T-helper 2 cell treated with Interferon-gamma antibody and Interleukin-4, amounts not matched to agents 5 μg/mL and 100 μg/mL, for 36 hours (primary cell): ENCODE data around the gene SPTLC3.

Source experiments
- DNase-seq: peaks from one replicate; pipeline ENCODE4 v3.0.0; 2021; ENCODE audit warnings: low spot score
- H3K27ac Mint-ChIP-seq: one replicate; pipeline ENCODE4 v1.8.0; 2021; ENCODE audit warnings: mild to moderate bottlenecking, mixed read lengths
- H3K27me3 Mint-ChIP-seq: one replicate; pipeline ENCODE4 v1.8.0; 2021; ENCODE audit warnings: low read depth, mixed read lengths
- H3K36me3 Mint-ChIP-seq: one replicate; pipeline ENCODE4 v1.8.0; 2021; ENCODE audit warnings: low read depth, mixed read lengths
- H3K4me1 Mint-ChIP-seq: one replicate; pipeline ENCODE4 v1.8.0; 2021; ENCODE audit warnings: low read depth, mixed read lengths
- H3K4me3 Mint-ChIP-seq: one replicate; pipeline ENCODE4 v1.8.0; 2022; ENCODE audit warnings: mild to moderate bottlenecking, moderate library complexity, mixed read lengths
- H3K9me3 Mint-ChIP-seq: one replicate; pipeline ENCODE4 v1.8.0; 2021; ENCODE audit warnings: mixed read lengths

The SPTLC3 gene

DNA sequence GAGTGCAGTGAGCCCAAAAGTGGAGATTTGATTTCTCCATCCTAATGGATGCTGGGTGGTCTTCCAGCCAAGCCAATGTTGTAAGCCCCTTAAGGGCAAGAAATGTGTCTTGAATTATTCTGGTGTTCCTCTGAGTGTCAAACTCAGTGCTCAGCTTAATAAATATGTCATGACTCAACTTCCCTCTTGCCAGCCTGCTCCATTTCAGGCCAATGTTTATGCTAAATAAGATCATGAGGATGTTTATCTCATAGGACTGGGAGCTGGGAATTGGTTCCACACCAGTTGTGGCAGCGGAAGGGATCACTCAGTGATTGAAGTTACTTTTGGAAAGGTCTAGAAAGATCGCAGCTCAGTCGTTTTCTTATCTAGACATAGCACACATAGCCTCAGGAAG, 121.9 kb downstream of the SPTLC3 start:
- DNase-seq, result no peak
- Mint-ChIP-seq H3K27me3 (no peaks in the 10 kb centered on the region), H3K9me3 (no peaks in the 10 kb centered on the region), H3K4me3 (no peak overlapping the region), H3K27ac (no peak overlapping the region), H3K4me1 (no peaks in the 10 kb centered on the region), H3K36me3 (no peaks in the 10 kb centered on the region)

DNA sequence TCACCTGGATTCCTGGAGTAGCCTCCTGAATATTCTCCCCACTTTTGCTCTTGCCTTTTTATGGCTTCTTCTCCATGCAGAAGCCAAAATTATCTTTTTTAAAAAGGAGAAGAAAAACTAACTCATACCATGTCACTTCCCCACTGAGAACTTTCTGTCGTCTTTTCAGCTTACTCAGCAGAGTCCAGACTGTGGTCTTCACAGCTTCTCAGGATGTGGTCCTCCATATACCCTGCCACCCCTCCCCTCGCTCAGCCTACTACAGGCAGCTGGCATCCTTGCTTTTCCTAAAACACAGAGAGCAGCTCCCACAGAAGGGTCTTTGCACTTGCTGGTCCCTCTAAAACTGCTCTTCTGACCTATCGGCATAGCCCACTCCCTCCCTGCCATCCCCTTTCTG, 122.9 kb downstream of the SPTLC3 start:
- no peak for DNase-seq
- H3K27ac Mint-ChIP-seq, result no peak overlapping the region
- no peak overlapping the region for H3K4me3 Mint-ChIP-seq
- H3K9me3 Mint-ChIP-seq, result no peaks in the 10 kb centered on the region
- H3K36me3 Mint-ChIP-seq, result no peaks in the 10 kb centered on the region
- H3K4me1 Mint-ChIP-seq, result no peaks in the 10 kb centered on the region
- H3K27me3 Mint-ChIP-seq, result no peaks in the 10 kb centered on the region

- no peak overlapping the region for H3K4me3 Mint-ChIP-seq
- H3K4me1 Mint-ChIP-seq, result peaks cover 7% of the 10 kb centered on the region
- no peaks in the 10 kb centered on the region for H3K27me3 Mint-ChIP-seq
- H3K27ac Mint-ChIP-seq, result no peak overlapping the region
- no peaks in the 10 kb centered on the region for H3K36me3 Mint-ChIP-seq
- no peaks in the 10 kb centered on the region for H3K9me3 Mint-ChIP-seq
- DNase-seq, result no peak
Observed at GRCh38 chr20:13139459-13140150, 130.8 kb downstream of the SPTLC3 start.

- Mint-ChIP-seq H3K4me3 (no peak overlapping the region), H3K4me1 (peaks cover 7% of the 10 kb centered on the region), H3K27ac (no peak overlapping the region), H3K27me3 (peaks cover 2% of the 10 kb centered on the region), H3K9me3 (no peaks in the 10 kb centered on the region), H3K36me3 (no peaks in the 10 kb centered on the region)
- no peak for DNase-seq
Observed at GRCh38 chr20:13140201-13140600, 131.4 kb downstream of the SPTLC3 start.

GRCh38 chr20:13140775-13141174, 132.0 kb downstream of the SPTLC3 start:
- no peaks in the 10 kb centered on the region for H3K36me3 Mint-ChIP-seq
- no peaks in the 10 kb centered on the region for H3K9me3 Mint-ChIP-seq
- DNase-seq, result no peak
- no peak overlapping the region for H3K4me3 Mint-ChIP-seq
- H3K27me3 Mint-ChIP-seq, result peaks cover 3% of the 10 kb centered on the region
- peaks cover 7% of the 10 kb centered on the region for H3K4me1 Mint-ChIP-seq
- H3K27ac Mint-ChIP-seq, result no peak overlapping the region

- Mint-ChIP-seq H3K9me3 (no peaks in the 10 kb centered on the region), H3K4me3 (no peak overlapping the region), H3K4me1 (peaks cover 7% of the 10 kb centered on the region), H3K27ac (no peak overlapping the region), H3K27me3 (peaks cover 3% of the 10 kb centered on the region), H3K36me3 (no peaks in the 10 kb centered on the region)
- no peak for DNase-seq
Observed at GRCh38 chr20:13141546-13141945, 132.8 kb downstream of the SPTLC3 start.

- Mint-ChIP-seq H3K27ac (no peak overlapping the region), H3K4me1 (peaks cover 7% of the 10 kb centered on the region), H3K27me3 (peaks cover 3% of the 10 kb centered on the region), H3K4me3 (no peak overlapping the region), H3K36me3 (no peaks in the 10 kb centered on the region), H3K9me3 (no peaks in the 10 kb centered on the region)
- DNase-seq, result no peak
Observed at GRCh38 chr20:13142143-13142542, 133.4 kb downstream of the SPTLC3 start.

DNA sequence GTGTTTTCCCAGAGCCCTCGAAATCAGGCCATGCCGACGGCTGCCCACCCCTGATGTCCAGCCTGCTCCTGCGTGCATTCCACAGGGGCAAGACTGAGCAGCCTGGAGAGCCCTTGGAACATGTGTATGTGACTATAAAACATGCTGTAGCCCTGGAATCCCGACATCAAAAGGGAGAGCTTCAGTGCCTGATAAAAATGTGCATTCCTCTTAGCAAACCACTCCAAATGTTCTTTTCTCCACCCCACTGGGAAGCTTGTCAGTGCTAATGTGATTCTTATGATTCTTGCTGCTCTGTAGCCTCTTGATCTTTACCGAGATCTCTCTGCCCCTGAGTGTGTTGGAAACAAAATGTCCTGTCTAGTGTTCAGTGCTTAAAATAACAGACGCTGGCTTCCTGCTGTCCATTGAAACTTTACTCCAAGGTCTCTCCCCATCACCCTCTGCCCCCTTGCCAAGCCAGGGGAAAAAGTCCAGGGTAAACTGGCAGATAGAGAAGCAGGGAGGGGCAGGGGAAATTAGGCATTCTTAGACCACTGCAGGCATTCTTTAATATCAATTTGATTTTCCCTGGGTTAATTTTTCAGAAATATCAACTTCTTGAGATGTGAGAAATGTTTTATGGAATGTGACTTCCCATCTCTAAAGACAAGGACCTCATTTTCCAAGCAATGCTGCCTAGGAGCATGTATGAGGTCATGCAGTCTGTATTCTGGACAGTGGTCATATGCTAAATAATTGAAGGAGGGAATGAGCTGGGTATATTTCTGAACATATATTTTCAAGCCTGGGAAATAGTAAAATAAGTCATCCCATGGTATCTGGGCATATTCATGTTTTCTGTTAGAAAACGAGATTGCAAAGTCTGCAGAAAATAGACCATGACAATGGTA, 138.5 kb downstream of the SPTLC3 start:
- no peak for DNase-seq
- no peaks in the 10 kb centered on the region for H3K36me3 Mint-ChIP-seq
- no peak overlapping the region for H3K4me3 Mint-ChIP-seq
- H3K27ac Mint-ChIP-seq, result no peak overlapping the region
- H3K9me3 Mint-ChIP-seq, result no peaks in the 10 kb centered on the region
- H3K4me1 Mint-ChIP-seq, result no peaks in the 10 kb centered on the region
- peaks cover 6% of the 10 kb centered on the region for H3K27me3 Mint-ChIP-seq

DNA sequence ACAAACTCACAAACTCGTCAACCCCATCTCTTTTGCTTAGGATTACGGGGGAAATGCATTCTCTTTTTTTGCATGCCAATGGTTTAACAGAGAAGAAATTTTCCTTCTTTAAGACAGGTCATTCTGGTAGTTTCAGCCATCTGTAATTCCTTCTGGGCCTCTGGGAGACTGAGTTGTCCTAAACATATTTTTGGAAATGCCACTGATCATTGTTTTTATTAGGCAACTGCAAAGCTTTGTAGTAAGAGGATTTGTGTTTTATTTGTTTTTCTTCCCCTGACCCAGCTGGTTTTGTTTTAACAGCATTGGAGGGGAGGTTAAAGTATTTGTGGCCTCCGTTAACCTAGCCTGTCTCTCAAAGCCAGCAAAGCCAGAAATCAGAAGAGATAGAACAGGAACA, 139.2 kb downstream of the SPTLC3 start:
- no peaks in the 10 kb centered on the region for H3K9me3 Mint-ChIP-seq
- DNase-seq, result no peak
- no peak overlapping the region for H3K4me3 Mint-ChIP-seq
- peaks cover 6% of the 10 kb centered on the region for H3K27me3 Mint-ChIP-seq
- no peaks in the 10 kb centered on the region for H3K36me3 Mint-ChIP-seq
- no peaks in the 10 kb centered on the region for H3K4me1 Mint-ChIP-seq
- no peak overlapping the region for H3K27ac Mint-ChIP-seq

DNA sequence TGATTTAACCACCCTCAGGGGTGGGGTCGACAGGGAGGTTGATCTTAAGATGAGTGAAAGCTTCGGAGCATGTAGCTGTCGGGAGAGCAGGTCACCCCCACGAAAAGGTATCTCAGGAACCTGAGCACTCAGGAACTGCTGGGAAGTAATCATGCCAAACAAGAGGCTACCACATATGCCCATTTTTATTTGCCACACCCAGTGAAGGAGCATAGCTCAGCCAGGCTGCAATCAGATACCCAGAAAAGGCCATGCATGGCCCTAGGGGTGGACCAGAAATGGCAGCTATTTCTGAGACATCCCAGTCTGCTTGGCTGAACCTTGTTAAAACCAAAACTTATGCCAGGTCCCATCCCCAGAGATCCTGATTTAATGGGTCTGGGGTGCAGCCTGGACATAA, 139.6 kb downstream of the SPTLC3 start:
- Mint-ChIP-seq H3K36me3 (no peaks in the 10 kb centered on the region), H3K4me3 (no peak overlapping the region), H3K27me3 (peaks cover 6% of the 10 kb centered on the region), H3K4me1 (no peaks in the 10 kb centered on the region), H3K9me3 (no peaks in the 10 kb centered on the region), H3K27ac (no peak overlapping the region)
- DNase-seq, result no peak

GRCh38 chr20:13148961-13149360, 140.2 kb downstream of the SPTLC3 start:
- Mint-ChIP-seq H3K4me1 (no peaks in the 10 kb centered on the region), H3K4me3 (no peak overlapping the region), H3K27ac (no peak overlapping the region), H3K9me3 (no peaks in the 10 kb centered on the region), H3K36me3 (no peaks in the 10 kb centered on the region), H3K27me3 (peaks cover 6% of the 10 kb centered on the region)
- no peak for DNase-seq

DNA sequence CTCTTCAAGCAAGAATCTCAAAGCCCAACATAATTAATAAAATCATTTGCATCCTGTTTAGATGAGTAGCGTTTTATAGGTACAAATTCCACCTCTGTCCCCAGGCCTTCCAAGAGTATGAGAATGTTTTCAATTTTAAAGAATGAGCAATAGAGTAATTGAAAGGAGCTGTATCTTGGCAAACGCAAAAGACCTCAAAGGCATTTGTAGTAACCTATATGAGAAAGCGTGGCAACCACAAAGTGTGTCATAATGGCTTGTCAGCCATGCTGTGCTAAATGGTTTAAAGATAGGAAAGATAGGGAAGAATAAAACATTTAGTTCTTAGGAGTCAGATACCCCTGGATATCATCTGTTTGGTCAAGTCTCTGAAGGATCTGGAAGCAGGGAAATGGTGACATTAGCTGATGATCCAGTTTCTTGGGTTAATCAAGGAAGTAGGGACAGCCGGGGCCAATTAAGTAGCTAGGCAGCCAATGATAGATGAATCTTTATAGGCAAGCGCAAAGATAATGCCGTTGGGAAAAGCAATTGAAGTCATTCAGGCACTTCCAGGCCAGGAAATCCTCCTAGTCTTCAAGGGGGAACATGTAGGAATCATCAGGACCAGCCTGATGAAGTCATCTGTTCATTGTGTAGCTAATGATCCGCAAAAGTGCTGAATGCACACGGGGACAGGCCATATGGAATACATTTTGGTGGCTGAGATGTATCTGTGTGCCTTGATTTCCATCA, 140.8 kb downstream of the SPTLC3 start:
- H3K27ac Mint-ChIP-seq, result no peak overlapping the region
- DNase-seq, result no peak
- H3K4me3 Mint-ChIP-seq, result no peak overlapping the region
- H3K4me1 Mint-ChIP-seq, result no peaks in the 10 kb centered on the region
- H3K9me3 Mint-ChIP-seq, result no peaks in the 10 kb centered on the region
- H3K27me3 Mint-ChIP-seq, result peaks cover 6% of the 10 kb centered on the region
- H3K36me3 Mint-ChIP-seq, result no peaks in the 10 kb centered on the region

DNA sequence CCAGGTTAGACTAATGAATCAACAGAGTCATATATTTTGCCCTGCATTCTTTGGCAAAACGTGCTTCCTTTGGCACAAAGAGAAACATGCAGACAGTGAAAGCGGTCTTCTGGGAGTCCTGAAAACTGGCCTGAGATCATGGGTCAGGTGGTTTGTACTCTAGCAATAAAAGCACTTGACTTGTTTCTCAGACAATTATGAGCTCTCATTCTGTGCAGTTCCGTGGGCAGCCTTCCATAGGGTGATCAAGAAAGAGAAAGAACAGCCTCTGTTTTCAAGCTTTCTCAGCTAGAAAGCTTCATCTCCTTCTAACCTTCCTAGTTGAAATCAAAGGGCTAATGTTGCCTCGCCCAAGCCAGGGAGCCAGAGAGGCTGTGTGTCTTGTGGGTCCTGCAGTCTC, 149.6 kb downstream of the SPTLC3 start:
- Mint-ChIP-seq H3K27me3 (no peaks in the 10 kb centered on the region), H3K36me3 (no peaks in the 10 kb centered on the region), H3K27ac (no peak overlapping the region)

GRCh38 chr20:13159889-13160288, 151.1 kb downstream of the SPTLC3 start:
- H3K27ac Mint-ChIP-seq, result no peak overlapping the region
- DNase-seq, result no peak
- H3K27me3 Mint-ChIP-seq, result no peaks in the 10 kb centered on the region
- H3K36me3 Mint-ChIP-seq, result no peaks in the 10 kb centered on the region
- no peak overlapping the region for H3K4me3 Mint-ChIP-seq
- H3K4me1 Mint-ChIP-seq, result no peaks in the 10 kb centered on the region
- no peaks in the 10 kb centered on the region for H3K9me3 Mint-ChIP-seq

More for the DNA sequence above, 149.6 kb downstream of the SPTLC3 start:
- Mint-ChIP-seq H3K4me3 (no peak overlapping the region), H3K9me3 (no peaks in the 10 kb centered on the region), H3K4me1 (no peaks in the 10 kb centered on the region)
- DNase-seq, result no peak
